GM20000 (cell line): ENCODE results near the gene CUX1.

Source experiments
- DNase-seq: peaks from one replicate; pipeline ENCODE4 v3.0.0; 2012; ENCODE audit warnings: low spot score
- TF ChIP-seq, protein P1 (sequence below): IDR thresholded peaks from 2 replicates; pipeline ENCODE4 v1.5.1; 2012; ENCODE audit warnings: mild to moderate bottlenecking, control low read depth; ENCODE audit errors: extremely low read depth, missing control alignments

Gene CUX1

DNA sequence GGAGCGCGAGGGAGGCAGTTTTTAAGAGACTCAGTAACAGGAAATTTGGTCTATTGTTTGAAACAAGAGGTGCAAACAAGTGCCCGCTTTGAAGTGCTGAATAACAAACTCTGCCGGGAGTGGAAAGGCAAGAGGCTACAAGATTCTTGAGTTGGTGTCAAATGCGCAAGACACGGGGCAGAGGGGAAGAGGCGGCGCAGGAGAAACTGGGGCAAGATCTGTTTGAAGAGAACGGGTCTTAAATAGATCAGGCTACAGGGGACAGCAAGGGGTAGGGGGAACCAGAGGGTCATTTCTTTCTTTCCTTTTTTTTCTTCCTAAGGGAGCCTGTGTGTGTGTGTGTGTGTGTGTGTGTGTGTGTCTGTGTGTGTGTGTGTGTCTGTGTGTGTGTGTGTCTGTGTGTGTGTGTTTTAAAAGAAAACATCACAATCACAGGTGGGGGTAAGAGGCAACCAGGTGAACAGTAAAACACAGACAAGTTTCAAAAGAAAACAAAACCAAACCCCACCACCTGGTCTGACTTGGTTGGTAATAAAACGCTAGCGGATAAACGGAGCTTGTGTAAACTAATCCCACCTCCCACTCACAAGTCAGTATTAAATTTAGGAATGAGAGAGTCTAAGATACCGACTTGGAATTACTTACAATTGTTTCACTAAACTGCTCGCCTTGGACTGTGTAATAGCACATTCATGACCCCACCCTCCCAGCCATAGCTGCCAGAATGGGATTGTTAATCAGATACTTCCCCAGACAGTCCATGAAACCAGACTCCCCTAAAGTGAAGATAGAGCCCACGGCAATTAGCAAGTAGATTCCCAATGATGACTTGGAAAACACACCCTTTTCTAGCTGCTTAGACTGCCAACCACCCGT, 13.1 kb upstream of the CUX1 start:
- DNase-seq, result no peak
- TF ChIP-seq, protein P1, sequence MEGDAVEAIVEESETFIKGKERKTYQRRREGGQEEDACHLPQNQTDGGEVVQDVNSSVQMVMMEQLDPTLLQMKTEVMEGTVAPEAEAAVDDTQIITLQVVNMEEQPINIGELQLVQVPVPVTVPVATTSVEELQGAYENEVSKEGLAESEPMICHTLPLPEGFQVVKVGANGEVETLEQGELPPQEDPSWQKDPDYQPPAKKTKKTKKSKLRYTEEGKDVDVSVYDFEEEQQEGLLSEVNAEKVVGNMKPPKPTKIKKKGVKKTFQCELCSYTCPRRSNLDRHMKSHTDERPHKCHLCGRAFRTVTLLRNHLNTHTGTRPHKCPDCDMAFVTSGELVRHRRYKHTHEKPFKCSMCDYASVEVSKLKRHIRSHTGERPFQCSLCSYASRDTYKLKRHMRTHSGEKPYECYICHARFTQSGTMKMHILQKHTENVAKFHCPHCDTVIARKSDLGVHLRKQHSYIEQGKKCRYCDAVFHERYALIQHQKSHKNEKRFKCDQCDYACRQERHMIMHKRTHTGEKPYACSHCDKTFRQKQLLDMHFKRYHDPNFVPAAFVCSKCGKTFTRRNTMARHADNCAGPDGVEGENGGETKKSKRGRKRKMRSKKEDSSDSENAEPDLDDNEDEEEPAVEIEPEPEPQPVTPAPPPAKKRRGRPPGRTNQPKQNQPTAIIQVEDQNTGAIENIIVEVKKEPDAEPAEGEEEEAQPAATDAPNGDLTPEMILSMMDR, result no peak

DNA sequence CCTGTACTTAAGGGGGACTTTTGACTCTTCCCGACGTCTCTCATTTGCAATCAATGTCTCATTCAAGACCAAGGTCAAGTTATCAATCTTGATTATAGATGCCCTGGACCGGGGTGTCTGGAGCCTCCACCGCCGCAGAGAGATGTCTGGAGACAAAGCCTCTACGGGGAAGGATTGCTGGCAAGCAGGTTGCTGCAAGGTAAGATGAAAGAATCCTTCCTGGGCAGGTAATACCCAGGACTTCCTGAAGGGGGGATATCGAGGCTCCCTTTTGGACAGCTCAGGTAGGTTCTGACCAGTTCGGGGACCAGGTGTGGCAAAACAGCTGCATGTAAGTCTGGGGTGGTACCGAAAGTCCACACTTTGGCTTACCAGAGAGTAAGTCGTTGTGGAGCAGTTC, 12.5 kb upstream of the CUX1 start:
- DNase-seq, result no peak
- TF ChIP-seq, protein P1, result no peak

DNA sequence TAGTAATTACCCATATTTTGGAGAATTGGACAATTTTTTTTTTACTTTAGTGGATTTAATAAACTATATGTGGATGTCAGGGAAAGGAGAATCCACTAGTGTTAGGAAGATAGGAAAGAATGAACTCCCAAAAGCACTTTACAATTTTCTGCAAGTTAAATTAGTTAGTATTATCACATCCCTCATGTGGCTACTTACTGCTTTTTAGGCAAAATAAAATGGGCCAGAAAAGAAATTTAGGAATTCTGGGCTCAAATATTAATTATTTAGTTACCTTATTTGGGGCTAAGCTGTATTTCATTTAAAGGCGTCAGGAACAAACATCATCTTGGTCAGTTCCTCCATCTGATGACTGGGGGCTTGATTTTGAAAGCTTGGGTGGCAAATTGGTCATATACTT, 4.8 kb upstream of the CUX1 start:
- TF ChIP-seq, protein P1, result no peak
- DNase-seq, result no peak

DNA sequence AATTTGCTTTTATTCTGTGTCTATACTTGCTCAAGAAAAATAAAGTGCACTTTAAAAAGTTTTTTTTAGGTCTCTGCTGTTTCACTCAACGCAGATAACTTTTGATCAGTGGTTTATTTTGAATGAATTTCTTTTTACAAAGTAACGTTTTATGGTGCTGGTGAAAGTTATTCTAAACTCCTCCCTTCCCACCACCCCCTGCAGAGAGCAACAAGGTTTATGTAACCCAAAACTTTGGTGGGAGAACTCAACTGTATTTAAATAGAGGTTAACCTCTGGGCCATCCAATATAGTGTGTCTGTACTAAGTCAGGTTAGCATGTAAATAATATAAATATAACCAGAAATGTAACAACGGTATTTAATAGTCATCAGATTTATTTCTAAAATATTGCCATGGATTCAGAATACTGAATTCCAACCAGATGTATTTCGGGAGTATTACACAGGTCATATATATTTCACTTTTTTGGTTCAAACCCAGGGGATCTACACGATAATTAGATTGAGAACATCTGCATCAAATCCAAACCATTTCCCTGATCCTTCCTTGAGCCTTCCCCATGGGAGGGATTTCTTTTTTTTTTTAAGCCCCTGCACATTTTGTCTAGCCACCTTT, 3.9 kb upstream of the CUX1 start:
- TF ChIP-seq, protein P1, result no peak
- DNase-seq, result no peak

DNA sequence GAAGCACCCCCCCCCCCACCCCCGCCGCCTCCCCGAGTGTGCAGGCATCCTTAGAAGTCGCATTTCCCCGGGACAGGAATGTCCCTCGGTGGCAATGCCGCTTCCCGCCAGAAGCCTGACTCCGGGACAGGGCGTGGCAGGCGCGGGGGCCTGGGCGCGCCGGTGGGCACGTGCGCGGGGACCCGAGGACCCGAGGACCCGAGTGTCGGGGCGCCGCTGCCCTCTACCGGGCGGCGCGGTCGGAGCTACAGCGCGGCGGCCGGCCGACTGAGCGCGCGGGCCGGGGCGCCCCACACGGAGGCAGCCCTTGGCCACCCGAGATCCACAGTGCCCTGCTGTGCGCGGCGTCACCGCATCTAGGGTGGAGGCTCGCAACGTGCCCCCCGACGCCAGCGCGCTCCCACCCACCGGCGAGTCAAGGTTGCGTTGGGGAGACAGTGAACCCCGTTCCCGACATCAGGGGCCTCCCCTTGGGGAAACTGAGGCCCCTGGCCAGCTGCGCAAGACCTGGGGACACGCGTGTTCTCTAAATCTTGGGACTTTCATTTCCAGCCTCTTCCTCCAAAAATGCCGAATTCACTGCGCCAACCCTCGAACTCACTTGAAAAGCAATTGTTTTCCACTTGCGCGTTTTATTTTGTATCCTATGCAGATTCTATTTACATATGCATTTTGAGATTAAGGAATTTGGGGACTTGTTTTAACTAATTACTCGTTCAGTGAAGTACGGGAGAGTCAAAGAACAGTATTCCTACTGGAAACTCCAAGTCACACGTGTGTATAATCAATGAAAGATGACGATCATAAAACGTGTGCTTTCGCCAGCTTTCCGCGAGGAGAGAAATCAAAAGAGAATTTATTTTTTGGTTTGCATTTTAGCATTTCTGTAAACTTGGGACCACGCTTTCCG, 3.1 kb upstream of the CUX1 start:
- DNase-seq, result peak; percentile 92
- TF ChIP-seq, protein P1, result peak; percentile 78

DNA sequence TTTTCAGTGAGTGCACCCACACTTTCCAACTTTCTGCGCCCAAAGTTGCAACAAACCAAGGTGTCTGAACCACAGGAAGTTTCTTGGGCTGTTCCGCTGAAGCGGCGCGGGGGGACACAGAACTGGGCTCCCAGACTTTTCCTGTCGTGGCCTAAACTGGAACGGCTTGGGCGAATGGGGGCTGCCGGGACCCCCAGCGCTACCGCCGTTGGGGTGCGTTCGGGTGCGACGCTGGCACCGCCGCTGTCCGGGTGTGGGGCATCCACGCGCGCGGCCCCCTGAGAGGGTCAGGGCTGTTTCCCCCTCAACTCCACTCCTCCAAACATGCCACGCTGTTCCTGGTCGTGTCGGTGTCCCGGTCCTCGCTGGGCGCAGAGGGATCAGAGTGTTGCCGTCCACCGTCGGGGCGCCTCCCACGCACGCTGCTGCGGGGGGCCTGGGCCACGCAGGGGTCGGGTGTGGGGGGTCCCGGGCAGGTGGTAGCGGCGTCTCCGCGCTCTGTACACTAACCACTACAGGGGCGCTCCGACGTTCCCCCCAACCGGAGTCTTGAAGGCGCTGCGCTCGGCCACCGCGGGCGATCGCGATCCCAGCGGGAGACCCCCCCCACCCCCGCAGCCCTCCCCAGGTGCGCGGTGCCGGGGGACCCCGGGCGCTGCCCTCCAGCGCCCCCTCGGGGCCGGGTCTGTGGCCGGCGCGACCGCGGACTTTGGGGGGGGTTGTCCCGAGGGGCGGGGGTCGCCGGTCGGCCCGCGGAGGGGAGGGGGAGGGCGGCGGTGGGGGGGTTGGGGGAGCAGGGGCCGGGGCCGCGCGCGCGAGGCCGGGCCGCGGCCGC, 2.2 kb upstream of the CUX1 start:
- DNase-seq, result peak; percentile 90
- TF ChIP-seq, protein P1, result peak; percentile 14
